Neural progenitor cell (in vitro differentiated cells): ENCODE measurements around the gene STIM1.

Experiments used
- EZH2 ChIP-seq: fragments of 200-600 bp; sonication (generic); IDR thresholded peaks from 2 replicates; pipeline ENCODE4 v1.6.1; 2017; ENCODE audit warnings: antibody characterized with exemption, mild to moderate bottlenecking, moderate library complexity
- EZH2phosphoT487 ChIP-seq: fragments of 200-600 bp; sonication (generic); IDR thresholded peaks from 2 replicates; pipeline ENCODE4 v1.6.1; 2017; ENCODE audit warnings: antibody characterized with exemption
- TF ChIP-seq, protein P1 (sequence below): fragments of 200-600 bp; sonication (generic); IDR thresholded peaks from 2 replicates; pipeline ENCODE4 v1.5.1; 2017; ENCODE audit warnings: antibody characterized with exemption, mild to moderate bottlenecking

DNA sequence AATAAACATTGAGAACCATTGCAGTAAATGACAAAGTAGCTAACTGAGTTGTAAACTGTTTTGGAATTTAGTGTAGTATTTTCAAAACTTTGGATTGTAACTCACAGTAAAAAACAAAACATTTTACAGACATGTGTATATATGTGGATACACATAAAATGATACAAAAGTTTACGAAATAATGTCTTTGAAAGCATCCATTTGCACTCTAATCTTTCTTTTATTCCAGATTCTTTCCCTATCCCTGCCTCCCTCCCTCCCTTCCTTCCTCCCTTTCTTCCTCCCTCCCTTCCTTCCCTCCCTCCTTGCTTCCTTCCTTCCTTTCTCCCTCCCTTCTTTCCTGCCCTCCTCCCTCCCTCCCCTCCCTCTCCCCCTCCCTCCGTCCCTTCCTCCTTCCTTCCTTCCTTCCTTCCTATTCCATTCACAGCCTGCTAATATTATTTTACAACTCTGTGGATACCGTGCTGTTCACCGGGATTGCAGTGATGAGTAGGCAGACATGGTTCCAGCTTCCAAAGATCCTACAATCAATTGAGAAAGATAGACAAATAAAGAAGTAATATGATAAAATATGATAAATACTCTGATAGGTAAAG, 242.7 kb downstream of the STIM1 start:
- TF ChIP-seq, protein P1, sequence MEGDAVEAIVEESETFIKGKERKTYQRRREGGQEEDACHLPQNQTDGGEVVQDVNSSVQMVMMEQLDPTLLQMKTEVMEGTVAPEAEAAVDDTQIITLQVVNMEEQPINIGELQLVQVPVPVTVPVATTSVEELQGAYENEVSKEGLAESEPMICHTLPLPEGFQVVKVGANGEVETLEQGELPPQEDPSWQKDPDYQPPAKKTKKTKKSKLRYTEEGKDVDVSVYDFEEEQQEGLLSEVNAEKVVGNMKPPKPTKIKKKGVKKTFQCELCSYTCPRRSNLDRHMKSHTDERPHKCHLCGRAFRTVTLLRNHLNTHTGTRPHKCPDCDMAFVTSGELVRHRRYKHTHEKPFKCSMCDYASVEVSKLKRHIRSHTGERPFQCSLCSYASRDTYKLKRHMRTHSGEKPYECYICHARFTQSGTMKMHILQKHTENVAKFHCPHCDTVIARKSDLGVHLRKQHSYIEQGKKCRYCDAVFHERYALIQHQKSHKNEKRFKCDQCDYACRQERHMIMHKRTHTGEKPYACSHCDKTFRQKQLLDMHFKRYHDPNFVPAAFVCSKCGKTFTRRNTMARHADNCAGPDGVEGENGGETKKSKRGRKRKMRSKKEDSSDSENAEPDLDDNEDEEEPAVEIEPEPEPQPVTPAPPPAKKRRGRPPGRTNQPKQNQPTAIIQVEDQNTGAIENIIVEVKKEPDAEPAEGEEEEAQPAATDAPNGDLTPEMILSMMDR, result no peak
- no peak for TF ChIP-seq EZH2
- TF ChIP-seq EZH2phosphoT487, result no peak
